PC-3 (cell line): Measurements from ENCODE around the gene RIMS4. TPM values are rescaled to one million over a fixed set of nuclear protein-coding genes. Genes with fewer than 3 reads are reported as not detected.

Experiments used
- ATAC-seq: fragments of 200-7000 bp; cut with Tn5 transposase; 2 replicates; pipeline ENCODE4 v1.9.1; 2020; ENCODE audit warnings: mild to moderate bottlenecking, moderate library complexity
- BruUV-seq: library from RNA; stranded (reverse); fragments of 400-500 nt; replicated peaks from 2 replicates; lab custom pipeline; 2021; lab: Mats Ljungman, UMichigan
- CTCF ChIA-PET: fragments of 300-600 bp; sonication (Branson Sonifier 250); formaldehyde crosslinking; loops from one replicate; lab custom pipeline; 2022; ENCODE audit warnings: antibody characterized with exemption; lab: Charles Lee
- POLR2A ChIA-PET: fragments of 300-600 bp; sonication (Branson Sonifier 250); formaldehyde crosslinking; loops from one replicate; lab custom pipeline; 2022; ENCODE audit warnings: antibody characterized with exemption; ENCODE audit not compliant: unreplicated experiment; lab: Charles Lee
- DNase-seq: peaks from one replicate; pipeline ENCODE4 v3.0.0-alpha.2; 2015
- H2AFZ ChIP-seq: fragments of 300-600 bp; sonication (generic); 2 replicates; pipeline ENCODE4 v1.6.0; 2016; ENCODE audit warnings: antibody characterized with exemption, low read length
- H3F3A ChIP-seq: fragments of 300-600 bp; sonication (generic); one replicate; pipeline ENCODE4 v1.6.0; 2017; ENCODE audit warnings: antibody characterized with exemption, low read length, control low read depth, mild to moderate bottlenecking; ENCODE audit not compliant: unreplicated experiment
- H3K27ac ChIP-seq: fragments of 300-600 bp; sonication (generic); 2 replicates; pipeline ENCODE4 v1.5.1; 2016; ENCODE audit warnings: mild to moderate bottlenecking, low read length
- H3K27me3 ChIP-seq: fragments of 300-600 bp; sonication (generic); 2 replicates; pipeline ENCODE4 v1.6.1; 2016; ENCODE audit warnings: low read length, mixed read lengths
- H3K36me3 ChIP-seq: fragments of 300-600 bp; sonication (generic); 2 replicates; pipeline ENCODE4 v1.6.1; 2016; ENCODE audit warnings: low read depth, mixed run types, low read length, mixed read lengths
- H3K4me1 ChIP-seq: fragments of 300-600 bp; sonication (generic); 2 replicates; pipeline ENCODE4 v1.5.1; 2016; ENCODE audit warnings: low read length; ENCODE audit not compliant: insufficient read depth
- H3K4me2 ChIP-seq: fragments of 300-600 bp; sonication (generic); 2 replicates; pipeline ENCODE4 v1.6.0; 2016; ENCODE audit warnings: low read length
- H3K4me3 ChIP-seq: fragments of 300-600 bp; sonication (generic); 2 replicates; pipeline ENCODE4 v1.5.1; 2016; ENCODE audit warnings: mild to moderate bottlenecking, low read length, mixed read lengths
- H3K79me2 ChIP-seq: fragments of 300-600 bp; sonication (generic); 2 replicates; pipeline ENCODE4 v1.6.1; 2017; ENCODE audit warnings: low read length, mixed read lengths
- H3K9ac ChIP-seq: fragments of 300-600 bp; sonication (generic); 2 replicates; pipeline ENCODE4 v1.6.0; 2016; ENCODE audit warnings: mild to moderate bottlenecking, low read length
- H3K9me2 ChIP-seq: fragments of 300-600 bp; sonication (generic); replicated peaks from 2 replicates; pipeline ENCODE4 v1.6.1; 2016; ENCODE audit warnings: mixed run types, low read length, mixed read lengths
- H3K9me3 ChIP-seq: fragments of 300-600 bp; sonication (generic); 2 replicates; pipeline ENCODE4 v1.6.1; 2016; ENCODE audit warnings: low read length, mixed read lengths
- H4K20me1 ChIP-seq: fragments of 300-600 bp; sonication (generic); 2 replicates; pipeline ENCODE4 v1.6.1; 2016; ENCODE audit warnings: low read length, mixed read lengths
- EZH2 ChIP-seq: fragments of 300-600 bp; sonication (generic); IDR thresholded peaks from one replicate; pipeline ENCODE4 v1.6.1; 2017; ENCODE audit warnings: antibody characterized with exemption, mild to moderate bottlenecking, low read length; ENCODE audit not compliant: unreplicated experiment
- EZH2phosphoT487 ChIP-seq: fragments of 300-600 bp; sonication (generic); IDR thresholded peaks from 2 replicates; pipeline ENCODE4 v1.6.1; 2018; ENCODE audit warnings: mild to moderate bottlenecking, antibody characterized with exemption, low read length, borderline replicate concordance
- intact Hi-C: fragments of 100-400 bp; cut with micrococcal nuclease; formaldehyde crosslinking; loops from 2 replicates; pipeline ENCODE4 v1.9.0; 2023
- total RNA-seq: library from RNA; depleted of rRNA; stranded (reverse); fragments of >200 nt; gene quantifications from 2 replicates; pipeline ENCODE4 v1.2.3, GENCODE V29; 2014
- TF ChIP-seq, protein P1 (sequence below): fragments of 300-600 bp; sonication (generic); conservative IDR thresholded peaks from 2 replicates; pipeline ENCODE4 v1.5.1; 2017; ENCODE audit warnings: antibody characterized with exemption, low read depth, mild to moderate bottlenecking, low read length

RIMS4 gene
- total RNA-seq, 1 experiment from 2014 or later, result 0.04 TPM

DNA sequence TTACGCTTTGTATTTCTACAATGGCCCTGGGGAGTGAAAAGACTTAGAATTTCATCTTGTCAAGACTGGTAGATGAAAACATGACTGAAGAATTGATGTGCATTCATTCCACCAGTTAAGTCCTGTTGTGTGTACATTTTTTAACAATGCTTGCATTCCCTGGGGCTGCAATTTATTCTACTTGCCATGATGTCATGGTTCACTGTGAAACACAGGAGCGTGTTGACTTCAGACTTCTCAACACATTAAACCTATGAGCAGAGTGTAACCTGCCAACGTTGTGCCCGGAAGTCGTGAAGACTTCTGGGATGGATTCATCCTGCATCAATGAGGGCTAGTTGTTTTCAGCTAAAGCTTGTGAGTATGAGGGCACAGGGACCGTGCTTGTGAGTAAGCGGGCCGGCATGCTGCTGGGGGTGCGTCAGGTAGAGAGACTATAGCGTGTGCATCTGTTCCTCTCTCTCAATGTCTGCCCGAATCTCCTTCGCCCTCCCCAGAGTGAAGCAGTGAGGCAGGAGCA lies 26.3 kb upstream of the RIMS4 start:
- no peak for DNase-seq
- Histone ChIP-seq H3K9me3 (no peaks in the 10 kb centered on the region), H3K27ac (no peak overlapping the region), H2AFZ (no peak overlapping the region), H3F3A (no peaks in the 10 kb centered on the region), H3K36me3 (no peaks in the 10 kb centered on the region), H3K4me3 (no peak overlapping the region), H3K27me3 (peaks cover 89% of the 10 kb centered on the region), H3K79me2 (no peaks in the 10 kb centered on the region), H3K4me2 (no peak overlapping the region), H3K9me2 (no peaks in the 10 kb centered on the region), H3K4me1 (no peaks in the 10 kb centered on the region), H4K20me1 (no peaks in the 10 kb centered on the region), H3K9ac (no peak overlapping the region)
- intact Hi-C loops, result no loop called here
- ChIA-PET CTCF (no interaction called here), POLR2A (no interaction called here)
- no peak for ATAC-seq
- no peak for TF ChIP-seq EZH2
- TF ChIP-seq, protein P1, sequence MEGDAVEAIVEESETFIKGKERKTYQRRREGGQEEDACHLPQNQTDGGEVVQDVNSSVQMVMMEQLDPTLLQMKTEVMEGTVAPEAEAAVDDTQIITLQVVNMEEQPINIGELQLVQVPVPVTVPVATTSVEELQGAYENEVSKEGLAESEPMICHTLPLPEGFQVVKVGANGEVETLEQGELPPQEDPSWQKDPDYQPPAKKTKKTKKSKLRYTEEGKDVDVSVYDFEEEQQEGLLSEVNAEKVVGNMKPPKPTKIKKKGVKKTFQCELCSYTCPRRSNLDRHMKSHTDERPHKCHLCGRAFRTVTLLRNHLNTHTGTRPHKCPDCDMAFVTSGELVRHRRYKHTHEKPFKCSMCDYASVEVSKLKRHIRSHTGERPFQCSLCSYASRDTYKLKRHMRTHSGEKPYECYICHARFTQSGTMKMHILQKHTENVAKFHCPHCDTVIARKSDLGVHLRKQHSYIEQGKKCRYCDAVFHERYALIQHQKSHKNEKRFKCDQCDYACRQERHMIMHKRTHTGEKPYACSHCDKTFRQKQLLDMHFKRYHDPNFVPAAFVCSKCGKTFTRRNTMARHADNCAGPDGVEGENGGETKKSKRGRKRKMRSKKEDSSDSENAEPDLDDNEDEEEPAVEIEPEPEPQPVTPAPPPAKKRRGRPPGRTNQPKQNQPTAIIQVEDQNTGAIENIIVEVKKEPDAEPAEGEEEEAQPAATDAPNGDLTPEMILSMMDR, result no peak
- TF ChIP-seq EZH2phosphoT487, result no peak
- BruUV-seq, result no TSS peak

GRCh38 chr20:44835661-44836221 lies 25.4 kb upstream of the RIMS4 start:
- BruUV-seq, result no TSS peak
- ATAC-seq (no peak), DNase-seq (no peak)
- no peaks in the 10 kb centered on the region for H3K36me3 ChIP-seq
- H3F3A ChIP-seq, result no peaks in the 10 kb centered on the region
- ChIA-PET CTCF (interaction anchor here (0.5 kb wide), 1 partner anchor 155 kb away, joined by 3 read pairs; no protein-coding TSS in a partner anchor), POLR2A (no interaction called here)
- H4K20me1 ChIP-seq, result no peaks in the 10 kb centered on the region
- peaks cover 89% of the 10 kb centered on the region for H3K27me3 ChIP-seq
- H2AFZ ChIP-seq, result no peak overlapping the region
- H3K4me1 ChIP-seq, result no peaks in the 10 kb centered on the region
- H3K4me3 ChIP-seq, result no peak overlapping the region
- no peak overlapping the region for H3K27ac ChIP-seq
- no peaks in the 10 kb centered on the region for H3K79me2 ChIP-seq
- no peak for TF ChIP-seq EZH2phosphoT487
- no peak for TF ChIP-seq EZH2
- TF ChIP-seq, protein P1, result no peak
- no peaks in the 10 kb centered on the region for H3K9me3 ChIP-seq
- H3K4me2 ChIP-seq, result no peak overlapping the region
- no peaks in the 10 kb centered on the region for H3K9me2 ChIP-seq
- no peak overlapping the region for H3K9ac ChIP-seq
- intact Hi-C loops, result no loop called here

GRCh38 chr20:44835116-44835515 lies 24.8 kb upstream of the RIMS4 start:
- Histone ChIP-seq H4K20me1 (no peaks in the 10 kb centered on the region), H2AFZ (no peak overlapping the region), H3K9me2 (no peaks in the 10 kb centered on the region), H3K36me3 (no peaks in the 10 kb centered on the region), H3K9ac (no peak overlapping the region), H3F3A (no peaks in the 10 kb centered on the region), H3K27ac (no peak overlapping the region), H3K9me3 (no peaks in the 10 kb centered on the region), H3K79me2 (no peaks in the 10 kb centered on the region), H3K4me3 (no peak overlapping the region), H3K27me3 (peaks cover 89% of the 10 kb centered on the region), H3K4me2 (no peak overlapping the region), H3K4me1 (no peaks in the 10 kb centered on the region)
- CTCF ChIA-PET, result interaction anchor here (0.5 kb wide), 1 partner anchor 154 kb away, joined by 3 read pairs; no protein-coding TSS in a partner anchor
- no peak for DNase-seq
- POLR2A ChIA-PET, result no interaction called here
- no peak for TF ChIP-seq EZH2phosphoT487
- no peak for TF ChIP-seq EZH2
- TF ChIP-seq, protein P1, result no peak
- intact Hi-C loops, result no loop called here
- no TSS peak for BruUV-seq
- ATAC-seq, result no peak
